HepG2 (cell line): ENCODE measurements around the gene PCCB. TPM values are rescaled to one million over a fixed set of nuclear protein-coding genes. Genes with fewer than 3 reads are reported as not detected.

Experiments used
- BRCA1 ChIP-seq: sonication (generic); formaldehyde crosslinking; IDR thresholded peaks from 2 replicates; pipeline ENCODE4 v1.4.0; 2020; ENCODE audit warnings: missing genetic modification reagents
- GFI1 ChIP-seq: sonication (generic); formaldehyde crosslinking; IDR thresholded peaks from 2 replicates; pipeline ENCODE4 v1.5.0; 2020; ENCODE audit warnings: missing genetic modification reagents, mild to moderate bottlenecking, borderline replicate concordance
- HBP1 ChIP-seq: IDR thresholded peaks from 2 replicates; pipeline ENCODE4 v1.6.1; 2016; ENCODE audit warnings: low read depth, control low read depth
- HMG20A ChIP-seq: IDR thresholded peaks from 2 replicates; pipeline ENCODE4 v1.6.1; 2016; ENCODE audit warnings: borderline replicate concordance
- JARID2 ChIP-seq: sonication (generic); formaldehyde crosslinking; IDR thresholded peaks from 2 replicates; pipeline ENCODE4 v1.8.1; 2023; ENCODE audit warnings: missing genetic modification reagents, inconsistent platforms; ENCODE audit not compliant: insufficient replicate concordance
- MIXL1 ChIP-seq: IDR thresholded peaks from 2 replicates; pipeline ENCODE4 v1.6.1; 2016
- NAIF1 ChIP-seq: sonication (generic); formaldehyde crosslinking; IDR thresholded peaks from 2 replicates; pipeline ENCODE4 v1.5.0; 2020; ENCODE audit warnings: mild to moderate bottlenecking, missing genetic modification reagents, borderline replicate concordance
- RNF219 ChIP-seq: sonication (generic); formaldehyde crosslinking; IDR thresholded peaks from 2 replicates; pipeline ENCODE4 v1.5.0; 2020; ENCODE audit warnings: mild to moderate bottlenecking, missing genetic modification reagents
- ZNF407 ChIP-seq: sonication (generic); formaldehyde crosslinking; IDR thresholded peaks from one replicate; pipeline ENCODE4 v1.5.1; 2020; ENCODE audit warnings: mild to moderate bottlenecking, missing genetic modification reagents; ENCODE audit errors: not compliant biosample characterization
- ZNF496 ChIP-seq: sonication (generic); formaldehyde crosslinking; IDR thresholded peaks from 2 replicates; pipeline ENCODE4 v1.8.1; 2023; ENCODE audit warnings: mild to moderate bottlenecking, moderate library complexity, missing genetic modification reagents; ENCODE audit not compliant: insufficient replicate concordance
- polyA plus RNA-seq, 8 experiments: library from polyadenylated mRNA; depleted of rRNA in 3 of 8; stranded (reverse) in 7 of 8; unstranded in 1 of 8; fragments of >200 nt; fragmentation: Illumina TruSeq in 4 of 8; extraction: Trizol in 4 of 8; gene quantifications; 2 replicates each; pipeline versions ENCODE4 v1.2.1 to v1.2.3, GENCODE V29; 2011 to 2016; ENCODE audit warnings: low read depth in 4 of 8, missing spikeins in 1 of 8, mixed read lengths in 1 of 8; ENCODE audit not compliant: insufficient read depth in 1 of 8
- total RNA-seq, 5 experiments: library from RNA; depleted of rRNA; stranded (reverse); fragments of >200 nt; fragmentation: Illumina TruSeq; extraction: Trizol; gene quantifications; 2 replicates each; pipeline ENCODE4 v1.2.3, GENCODE V29; 2016; ENCODE audit warnings: low read depth in 1 of 5

Gene PCCB
- total and polyA plus RNA-seq, 2 of the 13 experiments (the other 11 are each of a cell fraction or from before 2014, with no cell fraction given) = 84.1 to 88.7 TPM

- no peak for TF ChIP-seq ZNF407 (CRISPR knock-in tag)
- no peak for TF ChIP-seq ZNF496 (CRISPR knock-in tag)
- no peak for TF ChIP-seq NAIF1 (CRISPR knock-in tag)
- TF ChIP-seq MIXL1 (CRISPR knock-in tag) = no peak
- no peak for TF ChIP-seq HMG20A (CRISPR knock-in tag)
- no peak for TF ChIP-seq RNF219
- no peak for TF ChIP-seq JARID2
- no peak for TF ChIP-seq GFI1 (CRISPR knock-in tag)
- no peak for TF ChIP-seq HBP1
- TF ChIP-seq BRCA1 (CRISPR knock-in tag) = 0 out of 2 replicates have a peak, but pooled peaks have one; percentile 2
Observed at GRCh38 chr3:136249593-136249992, 547 bp upstream of the PCCB start (continued).
